ENCODE measurements around the gene ULK1. TPM values are rescaled to one million over a fixed set of nuclear protein-coding genes. Genes with fewer than 3 reads are reported as not detected.

Gene ULK1
- total RNA-seq, 1 experiment from 2014 or later = 34.2 TPM

- POLR2A ChIA-PET = no interaction called here
- no peak for ATAC-seq
These were observed 49.0 kb downstream of the ULK1 start for GRCh38 chr12:131943389-131943788.

More at GRCh38 chr12:131943389-131943788, 49.0 kb downstream of the ULK1 start:
- ChIA-PET RAD21 (ENCODE audit: low non-redundant PET in 1 of 2, low total read pairs in 2 of 2, uncharacterized antibody in 2 of 2, unreplicated experiment in 2 of 2) (no interaction called here), CTCF (no interaction called here)
- intact Hi-C loops (cut with micrococcal nuclease) = no loop called here
- Histone ChIP-seq H3K4me1 (ENCODE audit: control insufficient read depth in 1 of 2, insufficient read depth in 2 of 2, low read length in 2 of 2) (peaks cover 0 to 4% of the 10 kb centered on the region in 2 experiments; a peak in 1 of 4 replicates), H4K20me1 (ENCODE audit: insufficient read depth) (no peaks in the 10 kb centered on the region), H3K9me3 (ENCODE audit: control insufficient read depth in 1 of 2, insufficient read depth in 1 of 2, low read depth in 1 of 2, low read length in 2 of 2) (no peaks in the 10 kb centered on the region), H3K9ac (ENCODE audit: low read length) (no peak overlapping the region), H3K4me3 (replicated peaks in 1 of 2; ENCODE audit: low read depth in 1 of 2, low read length in 2 of 2) (no peak overlapping the region), H3K27me3 (ENCODE audit: insufficient read depth, low read length) (no peaks in the 10 kb centered on the region), H3K9me2 (ENCODE audit: insufficient read depth) (no peaks in the 10 kb centered on the region), H3K27ac (ENCODE audit: low read depth, low read length) (no peak overlapping the region), H3K79me2 (ENCODE audit: insufficient read depth, low read length) (no peaks in the 10 kb centered on the region; the same call in 1 of the 2 replicates), H3K4me2 (ENCODE audit: low read length) (no peak overlapping the region), H2AFZ (ENCODE audit: low read depth, low read length, poor library complexity, severe bottlenecking) (no peak overlapping the region), H3K36me3 (ENCODE audit: control insufficient read depth in 1 of 2, insufficient read depth in 2 of 2, low read length in 2 of 2) (peaks cover 23 to 34% of the 10 kb centered on the region in 2 experiments; a peak in 3 of 4 replicates)
- TF ChIP-seq RAD21 (IDR thresholded peaks at IDR 0.05; ENCODE audit: low read depth) (no peak), ZFX (IDR thresholded peaks at IDR 0.05) (no peak), ZNF274 (IDR thresholded peaks at IDR 0.05; ENCODE audit: low read depth, low read length) (no peak), REST (IDR thresholded peaks at IDR 0.05; ENCODE audit: low read depth) (no peak), SIN3A (IDR thresholded peaks at IDR 0.05; ENCODE audit: low read depth) (no peak), SRF (IDR thresholded peaks at IDR 0.05; ENCODE audit: low read depth) (no peak)
- no peak for DNase-seq (ENCODE audit: low read depth, low spot score)
- BruUV-seq (replicated peaks) = no TSS peak

All from HCT116 (cell line).